Gastroesophageal sphincter (tissue), 4 donors: Measurements from ENCODE around the gene RPL37A. TPM values are rescaled to one million over a fixed set of nuclear protein-coding genes. Genes with fewer than 3 reads are reported as not detected.

Source experiments
- ATAC-seq: fragments of 150-250 bp; one replicate; pipeline ENCODE4 v1.9.1; 2016; ENCODE audit warnings: mild to moderate bottlenecking, moderate library complexity
- H3K27ac ChIP-seq, 4 donors: fragments of 200-600 bp; sonication (generic) in 3 of 4; 1 replicate in 3 of 4; 2 replicates in 1 of 4; pipeline ENCODE4 v1.5.1; 2016 to 2019
- H3K27me3 ChIP-seq: fragments of 200-600 bp; sonication (generic); one replicate; pipeline ENCODE4 v1.5.1; 2019
- H3K36me3 ChIP-seq, 2 donors: fragments of 200-600 bp; sonication (generic); one replicate each; pipeline ENCODE4 v1.5.1; 2019; ENCODE audit warnings: control low read depth in 1 of 2
- H3K4me1 ChIP-seq, 3 donors: fragments of 200-600 bp; sonication (generic); 1 replicate in 2 of 3; 2 replicates in 1 of 3; pipeline ENCODE4 v1.5.1; 2016 to 2019; ENCODE audit warnings: control low read depth in 2 of 3
- H3K4me3 ChIP-seq, 2 donors: fragments of 200-600 bp; sonication (generic); one replicate each; pipeline ENCODE4 v1.5.1; 2019; ENCODE audit warnings: mild to moderate bottlenecking in 1 of 2, moderate library complexity in 1 of 2
- H3K9me3 ChIP-seq, 3 donors: fragments of 200-600 bp; sonication (generic); one replicate each; pipeline ENCODE4 v1.5.1; 2017 to 2019; ENCODE audit warnings: control low read depth in 2 of 3
- CTCF ChIP-seq, 4 experiments: fragments of 200-600 bp in 2 of 4; fragments of 450-650 bp in 2 of 4; sonication (generic) in 1 of 4; IDR thresholded peaks; one replicate each; pipeline ENCODE4 v1.5.1; 2017 to 2019; ENCODE audit warnings: antibody characterized with exemption in 4 of 4, mild to moderate bottlenecking in 2 of 4, moderate library complexity in 2 of 4
- EP300 ChIP-seq: sonication (generic); formaldehyde crosslinking; IDR thresholded peaks from one replicate; pipeline ENCODE4 v1.6.1; 2017; ENCODE audit warnings: antibody characterized with exemption, mild to moderate bottlenecking
- POLR2A ChIP-seq, 2 donors: fragments of 450-650 bp; IDR thresholded peaks; one replicate each; pipeline ENCODE4 v1.6.1; 2017; ENCODE audit warnings: antibody characterized with exemption in 2 of 2, mild to moderate bottlenecking in 2 of 2, moderate library complexity in 1 of 2
- POLR2AphosphoS5 ChIP-seq: sonication (generic); formaldehyde crosslinking; IDR thresholded peaks from one replicate; pipeline ENCODE4 v1.6.1; 2017; ENCODE audit warnings: antibody characterized with exemption
- WGBS, 2 donors: methylation state at CpG; one replicate each; pipeline ENCODE4 v1.1.5; 2018; ENCODE audit warnings: low coverage in 1 of 2; 5-methylcytosine and 5-hydroxymethylcytosine counted together
- total RNA-seq, 4 donors: library from RNA; depleted of rRNA; stranded (reverse); fragments of >200 nt; gene quantifications; one replicate each; pipeline ENCODE4 v1.1.0, GENCODE V29; 2016

The RPL37A gene
- total RNA-seq, 4 donors from 2014 or later, result 1,140 to 1,987 (median 1,653) TPM

GRCh38 chr2:216539791-216540241 is 41.2 kb downstream of the RPL37A start:
- 22 to 31% methylated on average over 4 of the region's 4 CpGs for WGBS, 2 donors

GRCh38 chr2:216540920-216541319 is 42.3 kb downstream of the RPL37A start:
- no peaks in the 10 kb centered on the region for H3K9me3 ChIP-seq
- no peaks in the 10 kb centered on the region for H3K36me3 ChIP-seq
- TF ChIP-seq POLR2A (IDR thresholded peaks at IDR 0.05), result no peak
- no peak for TF ChIP-seq POLR2AphosphoS5
- TF ChIP-seq CTCF (IDR thresholded peaks at IDR 0.05), result no peak
- TF ChIP-seq EP300, result no peak
- 20% methylated on average over 6 of the region's 6 CpGs; no CpG with 5 or more reads in 1 of the 2 donors for WGBS, 2 donors
- no peak overlapping the region for H3K4me3 ChIP-seq
- no peaks in the 10 kb centered on the region for H3K27me3 ChIP-seq
- peaks cover 8 to 45% (median 26%) of the 10 kb centered on the region in 3 donors for H3K4me1 ChIP-seq
- peak overlapping the region; percentile 26 to 86 (median 80) for H3K27ac ChIP-seq
- ATAC-seq, result no peak

More at GRCh38 chr2:216539791-216540241, 41.2 kb downstream of the RPL37A start:
- no peak for ATAC-seq
- Histone ChIP-seq H3K4me3 (no peak overlapping the region), H3K27ac (peak overlapping the region; percentile 26 to 86 (median 80)), H3K36me3 (no peaks in the 10 kb centered on the region), H3K4me1 (peaks cover 10 to 53% (median 35%) of the 10 kb centered on the region in 3 donors), H3K27me3 (no peaks in the 10 kb centered on the region), H3K9me3 (no peaks in the 10 kb centered on the region)
- TF ChIP-seq POLR2AphosphoS5, result peak; percentile 41
- TF ChIP-seq POLR2A (IDR thresholded peaks at IDR 0.05), result no peak
- TF ChIP-seq CTCF (IDR thresholded peaks at IDR 0.05), result no peak
- TF ChIP-seq EP300, result no peak

- 52 to 81% methylated on average over 2 to 3 of the region's 3 CpGs for WGBS, 2 donors
- H3K36me3 ChIP-seq, result no peaks in the 10 kb centered on the region
- peaks cover 2 to 45% (median 21%) of the 10 kb centered on the region in 3 donors for H3K4me1 ChIP-seq
- H3K9me3 ChIP-seq, result no peaks in the 10 kb centered on the region
- no peaks in the 10 kb centered on the region for H3K27me3 ChIP-seq
- ATAC-seq, result no peak
- H3K4me3 ChIP-seq, result no peak overlapping the region
- peak overlapping the region; percentile 26 to 86 (median 80) for H3K27ac ChIP-seq
- TF ChIP-seq EP300 (no peak), POLR2A (IDR thresholded peaks at IDR 0.05) (no peak), POLR2AphosphoS5 (no peak), CTCF (IDR thresholded peaks at IDR 0.05) (no peak)
These were observed 42.9 kb downstream of the RPL37A start for GRCh38 chr2:216541505-216541904.

- H3K36me3 ChIP-seq, result no peaks in the 10 kb centered on the region
- no peaks in the 10 kb centered on the region for H3K9me3 ChIP-seq
- no peaks in the 10 kb centered on the region for H3K27me3 ChIP-seq
- 79 to 80% methylated on average over 4 of the region's 4 CpGs for WGBS, 2 donors
- H3K4me3 ChIP-seq, result no peak overlapping the region
- TF ChIP-seq CTCF (IDR thresholded peaks at IDR 0.05), result no peak
- no peak for TF ChIP-seq POLR2A (IDR thresholded peaks at IDR 0.05)
- TF ChIP-seq POLR2AphosphoS5, result no peak
- no peak for TF ChIP-seq EP300
- no peak for ATAC-seq
- peak overlapping the region; percentile 35 to 83 (median 80) for H3K27ac ChIP-seq
- H3K4me1 ChIP-seq, result peaks cover 0 to 60% (median 5%) of the 10 kb centered on the region in 3 donors
These were observed 46.7 kb downstream of the RPL37A start for GRCh38 chr2:216545359-216545758.

- H3K4me3 ChIP-seq, result no peak overlapping the region
- peaks cover 0 to 60% (median 0%) of the 10 kb centered on the region in 3 donors for H3K4me1 ChIP-seq
- TF ChIP-seq POLR2A (IDR thresholded peaks at IDR 0.05), result no peak
- no peak for TF ChIP-seq POLR2AphosphoS5
- TF ChIP-seq EP300, result no peak
- TF ChIP-seq CTCF (IDR thresholded peaks at IDR 0.05), result no peak
- peak overlapping the region in 3 of 4 donors; percentile 78 to 83 (median 82) for H3K27ac ChIP-seq
- no peak for ATAC-seq
- 44 to 74% methylated on average over 2 to 3 of the region's 3 CpGs for WGBS, 2 donors
- H3K36me3 ChIP-seq, result no peaks in the 10 kb centered on the region
- no peaks in the 10 kb centered on the region for H3K27me3 ChIP-seq
- H3K9me3 ChIP-seq, result no peaks in the 10 kb centered on the region
These were observed 47.6 kb downstream of the RPL37A start for GRCh38 chr2:216546241-216546640.
